Pancreas (tissue), 10 donors: ENCODE data around the gene RPRD1A. TPM values are rescaled to one million over a fixed set of nuclear protein-coding genes. Genes with fewer than 3 reads are reported as not detected.
A peak's percentile ranks its signal among the peaks of the same experiment; 100 is the strongest.

Source experiments
- ATAC-seq, 4 donors: fragments of 200-7000 bp; cut with Tn5 transposase; one replicate each; pipeline versions ENCODE4 v1.8.0 to v1.9.1; 2020; ENCODE audit warnings: mild to moderate bottlenecking in 4 of 4, moderate library complexity in 4 of 4
- DNase-seq, 6 donors: peaks; one replicate each; pipeline ENCODE4 v3.0.0-alpha.2; 2020
- FAIRE-seq: peaks from 2 replicates; lab custom pipeline; 2012; peaks lifted over from hg19 to GRCh38; lab: Jason Lieb, UNC
- H3K27ac ChIP-seq, 4 donors: fragments of 200-600 bp; sonication (generic); 1 replicate in 3 of 4; 2 replicates in 1 of 4; pipeline versions ENCODE4 v1.5.0 to v1.8.0; 2020
- H3K27me3 ChIP-seq, 4 donors: fragments of 200-600 bp; one replicate each; pipeline ENCODE4 v1.8.0; 2021
- H3K36me3 ChIP-seq, 3 donors: fragments of 200-600 bp; sonication (generic) in 1 of 3; one replicate each; pipeline versions ENCODE4 v1.5.0 to v1.8.0; 2020 to 2021
- H3K4me1 ChIP-seq, 3 donors: fragments of 200-600 bp; one replicate each; pipeline ENCODE4 v1.8.0; 2021
- H3K4me3 ChIP-seq, 4 donors: fragments of 200-600 bp; sonication (generic) in 2 of 4; one replicate each; pipeline versions ENCODE4 v1.5.0 to v1.8.0; 2020 to 2021
- H3K9me3 ChIP-seq, 4 donors: fragments of 200-600 bp; one replicate each; pipeline ENCODE4 v1.8.0; 2021
- WGBS, 2 donors: extraction: QIAGEN DNeasy Blood & Tissue Kit; methylation state at CpG; one replicate each; pipeline ENCODE4 v1.1.7; 2013; 5-methylcytosine and 5-hydroxymethylcytosine counted together
- intact Hi-C, 3 donors: fragments of 100-400 bp; cut with DNase I; formaldehyde crosslinking; loops; one replicate each; pipeline versions ENCODE4 v1.11.1 to v1.14.2; 2022
- polyA plus RNA-seq, 2 donors: library from polyadenylated mRNA; stranded (reverse); fragments of 200-250 nt; gene quantifications; one replicate each; pipeline ENCODE4 v1.2.3, GENCODE V29; 2013
- total RNA-seq, 6 donors: library from RNA; stranded (reverse); fragmentation: NEBNext Ultra II Directional in 4 of 6; extraction: Animal tissue kit (Norgen Biotek cat#: 25700) in 4 of 6; gene quantifications; one replicate each; pipeline versions ENCODE4 v1.2.1 to v1.2.4, GENCODE V29; 2021 to 2023
- TF ChIP-seq, protein P1 (sequence below), 4 donors: fragments of 200-600 bp; sonication (generic) in 3 of 4; IDR thresholded peaks; one replicate each; pipeline versions ENCODE4 v1.5.0 to v1.8.0; 2021; ENCODE audit warnings: antibody characterized with exemption in 4 of 4
- donor health status: healthy with polysubstance abuse.
- donor health status: DM: no; HTN: no; CAD: no; lungs with moderate emphysema.
- donor health status: DM: no; HTN: no; CAD: no.
- donor health status: control.
- donor health status: control.
- donor health status: Bipolar disorder and iron deficiency.
- donor health status: DM: yes; HTN: yes; CAD: no.
- donor health status: DM: no; HTN: no; CAD: no.
- donor health status: DM: no; HTN: no; CAD: no.
- donor health status: DM: yes; HTN: yes; CAD: no.

Gene RPRD1A
- total and polyA plus RNA-seq, 8 donors: 14.0 to 30.9 (median 21.9) TPM

DNA sequence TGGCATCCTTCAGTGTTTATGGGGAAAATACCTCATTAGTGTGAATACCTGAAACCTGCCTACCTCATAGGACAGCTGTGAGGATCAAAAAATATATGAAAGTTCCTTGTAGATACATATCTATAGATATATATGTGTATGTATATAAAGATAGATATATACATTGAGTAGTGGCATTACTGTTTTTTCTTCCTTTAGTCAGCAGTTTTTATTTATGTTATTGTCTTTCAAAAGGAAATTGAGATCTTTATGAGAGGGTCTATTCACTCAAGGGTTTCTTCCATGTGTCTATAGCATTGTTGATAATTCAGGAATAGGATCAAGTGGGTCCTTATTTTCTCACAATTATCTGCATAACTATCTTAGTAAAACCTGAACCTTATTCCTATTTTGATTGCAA, 88.2 kb downstream of the RPRD1A start:
- Histone ChIP-seq H3K36me3 (peaks cover 0 to 24% (median 22%) of the 10 kb centered on the region in 3 donors), H3K27ac (no peak overlapping the region), H3K4me1 (peaks cover 0 to 5% (median 5%) of the 10 kb centered on the region in 3 donors), H3K9me3 (no peaks in the 10 kb centered on the region), H3K27me3 (no peaks in the 10 kb centered on the region), H3K4me3 (no peak overlapping the region)
- ATAC-seq (no peak), DNase-seq (no peak), FAIRE-seq (no peak)
- TF ChIP-seq, protein P1, sequence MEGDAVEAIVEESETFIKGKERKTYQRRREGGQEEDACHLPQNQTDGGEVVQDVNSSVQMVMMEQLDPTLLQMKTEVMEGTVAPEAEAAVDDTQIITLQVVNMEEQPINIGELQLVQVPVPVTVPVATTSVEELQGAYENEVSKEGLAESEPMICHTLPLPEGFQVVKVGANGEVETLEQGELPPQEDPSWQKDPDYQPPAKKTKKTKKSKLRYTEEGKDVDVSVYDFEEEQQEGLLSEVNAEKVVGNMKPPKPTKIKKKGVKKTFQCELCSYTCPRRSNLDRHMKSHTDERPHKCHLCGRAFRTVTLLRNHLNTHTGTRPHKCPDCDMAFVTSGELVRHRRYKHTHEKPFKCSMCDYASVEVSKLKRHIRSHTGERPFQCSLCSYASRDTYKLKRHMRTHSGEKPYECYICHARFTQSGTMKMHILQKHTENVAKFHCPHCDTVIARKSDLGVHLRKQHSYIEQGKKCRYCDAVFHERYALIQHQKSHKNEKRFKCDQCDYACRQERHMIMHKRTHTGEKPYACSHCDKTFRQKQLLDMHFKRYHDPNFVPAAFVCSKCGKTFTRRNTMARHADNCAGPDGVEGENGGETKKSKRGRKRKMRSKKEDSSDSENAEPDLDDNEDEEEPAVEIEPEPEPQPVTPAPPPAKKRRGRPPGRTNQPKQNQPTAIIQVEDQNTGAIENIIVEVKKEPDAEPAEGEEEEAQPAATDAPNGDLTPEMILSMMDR (IDR thresholded peaks at IDR 0.05): no peak
- intact Hi-C loops: no loop called here

DNA sequence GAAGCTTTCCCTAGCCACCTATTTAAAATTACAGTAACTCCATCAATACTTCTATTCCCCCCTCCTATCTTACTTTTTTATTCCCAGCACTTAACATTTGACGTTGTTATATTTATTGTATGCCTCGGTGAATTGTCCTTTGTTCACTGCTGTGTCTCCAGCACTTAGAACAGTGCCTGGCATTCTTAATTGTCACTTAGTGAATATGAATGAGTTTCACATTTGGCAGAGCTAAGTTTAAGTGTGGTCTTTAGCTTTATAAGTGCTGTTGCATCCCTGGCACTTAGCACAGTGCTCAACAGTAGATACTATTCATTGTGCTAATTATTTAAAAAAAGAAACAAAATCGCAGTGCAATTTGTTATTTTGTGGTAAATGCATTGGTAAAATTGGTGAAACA, 93.2 kb downstream of the RPRD1A start:
- FAIRE-seq: no peak
- 50 to 52% methylated on average over 3 of the region's 3 CpGs for WGBS, 2 donors
- H3K4me3 ChIP-seq: no peak overlapping the region

DNA sequence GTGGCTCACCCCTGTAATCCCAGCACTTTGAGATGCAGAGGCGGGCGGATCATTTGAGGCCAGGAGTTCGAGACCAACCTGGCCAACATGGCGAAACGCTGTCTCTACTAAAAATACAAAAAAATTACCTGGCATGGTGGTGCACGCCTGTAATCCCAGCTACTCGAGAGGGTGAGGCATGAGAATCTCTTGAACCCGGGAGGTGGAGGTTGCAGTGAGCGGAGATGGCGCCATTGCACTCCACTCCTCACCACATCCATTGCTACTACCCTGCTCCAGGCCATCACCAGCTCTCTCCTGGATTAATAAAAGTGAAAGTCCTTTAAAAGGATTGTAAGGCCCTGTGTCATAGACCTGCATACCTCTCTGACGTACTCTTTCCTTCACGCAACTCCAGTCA, 93.7 kb downstream of the RPRD1A start:
- no peaks in the 10 kb centered on the region for H3K27me3 ChIP-seq
- 89 to 91% methylated on average over 12 of the region's 12 CpGs for WGBS, 2 donors
- H3K27ac ChIP-seq: no peak overlapping the region
- H3K36me3 ChIP-seq: peaks cover 0 to 21% (median 10%) of the 10 kb centered on the region in 3 donors
- FAIRE-seq (no peak), DNase-seq (no peak), ATAC-seq (no peak)
- H3K4me1 ChIP-seq: peaks cover 0 to 14% (median 13%) of the 10 kb centered on the region in 3 donors
- H3K4me3 ChIP-seq: peak overlapping the region in 3 of 4 donors; percentile 60 to 75 (median 60)
- intact Hi-C loops: no loop called here
- TF ChIP-seq, protein P1 (IDR thresholded peaks at IDR 0.05): no peak
- no peaks in the 10 kb centered on the region for H3K9me3 ChIP-seq

More for the DNA sequence above, 93.2 kb downstream of the RPRD1A start:
- Histone ChIP-seq H3K36me3 (peaks cover 0 to 24% (median 15%) of the 10 kb centered on the region in 3 donors), H3K27ac (no peak overlapping the region), H3K9me3 (no peaks in the 10 kb centered on the region), H3K4me1 (peaks cover 0 to 14% (median 13%) of the 10 kb centered on the region in 3 donors), H3K27me3 (no peaks in the 10 kb centered on the region)
- intact Hi-C loops: no loop called here
- TF ChIP-seq, protein P1 (IDR thresholded peaks at IDR 0.05): no peak
- no peak for DNase-seq
- ATAC-seq: no peak

DNA sequence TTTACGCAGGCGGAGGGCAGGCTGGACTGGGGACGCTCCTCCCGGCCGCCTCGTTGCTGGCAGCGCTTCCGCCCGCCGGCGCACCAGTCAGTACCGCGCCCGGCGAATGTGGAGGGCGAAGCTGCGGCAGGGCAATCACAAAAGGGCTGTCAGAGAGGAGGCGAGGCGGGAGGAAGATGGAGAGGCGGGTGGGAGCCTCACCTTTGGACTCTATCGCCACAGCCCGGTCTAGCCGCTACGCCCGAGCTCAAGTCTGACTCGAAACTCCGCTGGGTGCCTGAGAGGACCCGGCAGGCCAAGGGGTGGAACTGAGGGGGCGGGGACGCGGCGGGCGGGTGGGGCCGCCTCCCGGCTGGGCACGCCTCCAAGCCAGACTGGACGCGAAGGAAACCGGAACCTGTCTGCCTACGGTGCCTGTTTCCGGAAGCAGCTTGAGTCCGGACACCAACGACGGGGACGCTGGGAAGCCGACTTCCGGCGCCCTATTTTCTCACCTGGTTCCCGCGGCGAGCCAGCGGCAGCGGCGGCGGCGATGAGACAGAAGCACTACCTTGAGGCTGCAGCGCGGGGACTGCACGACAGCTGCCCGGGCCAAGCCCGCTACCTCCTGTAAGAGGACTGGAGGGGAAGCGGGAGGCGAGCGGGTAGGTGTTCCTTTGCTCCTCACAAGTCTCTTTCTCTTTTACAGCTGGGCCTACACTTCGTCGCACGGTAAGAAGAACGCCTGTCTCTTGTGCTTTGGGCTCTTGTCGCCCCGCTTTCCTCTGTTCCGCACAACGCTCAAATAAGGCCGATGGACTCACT, 95.0 kb downstream of the RPRD1A start, which contains the start of gene RMP24:
RMP24 (plus strand) TSS at position 483 of the 804 bp plus-strand sequence.
- H3K27ac ChIP-seq: peak within 1 kb of the TSS; percentile 49 to 92 (median 81)
- peak; percentile 95 to 99 (median 96) for ATAC-seq
- peak within 1 kb of the TSS; percentile 60 to 83 (median 68) for H3K4me3 ChIP-seq
- FAIRE-seq: no peak
- intact Hi-C loops: no loop called here
- peaks cover 0 to 14% (median 13%) of the 10 kb centered on the region in 3 donors for H3K4me1 ChIP-seq
- peaks cover 0 to 9% (median 0%) of the 10 kb centered on the region in 3 donors for H3K36me3 ChIP-seq
- WGBS, 2 donors: 1 to 2% methylated on average over 50 to 73 of the region's 73 CpGs
- no peaks in the 10 kb centered on the region for H3K27me3 ChIP-seq
- H3K9me3 ChIP-seq: no peaks in the 10 kb centered on the region
- TF ChIP-seq, protein P1 (IDR thresholded peaks at IDR 0.05): no peak
- DNase-seq: peak; percentile 91 to 97 (median 95)
